GM08714 (cell line): ENCODE data around the gene AOC3.
"Not testable (repeated sequence)": the region's sequence is repeated elsewhere in the genome, so short reads cannot be mapped to it uniquely, and the experiment has no call there.

Source experiments
- H3K4me3 ChIP-seq: fragments of 200-500 bp; sonication (Bioruptor generic); 2 replicates; pipeline ENCODE4 v1.5.1; 2014; ENCODE audit warnings: mild to moderate bottlenecking, low read length, inconsistent platforms
- ZNF274 ChIP-seq: IDR thresholded peaks from 2 replicates; pipeline ENCODE4 v1.6.1; 2012; ENCODE audit warnings: mild to moderate bottlenecking, low read depth, low read length

Gene AOC3

DNA sequence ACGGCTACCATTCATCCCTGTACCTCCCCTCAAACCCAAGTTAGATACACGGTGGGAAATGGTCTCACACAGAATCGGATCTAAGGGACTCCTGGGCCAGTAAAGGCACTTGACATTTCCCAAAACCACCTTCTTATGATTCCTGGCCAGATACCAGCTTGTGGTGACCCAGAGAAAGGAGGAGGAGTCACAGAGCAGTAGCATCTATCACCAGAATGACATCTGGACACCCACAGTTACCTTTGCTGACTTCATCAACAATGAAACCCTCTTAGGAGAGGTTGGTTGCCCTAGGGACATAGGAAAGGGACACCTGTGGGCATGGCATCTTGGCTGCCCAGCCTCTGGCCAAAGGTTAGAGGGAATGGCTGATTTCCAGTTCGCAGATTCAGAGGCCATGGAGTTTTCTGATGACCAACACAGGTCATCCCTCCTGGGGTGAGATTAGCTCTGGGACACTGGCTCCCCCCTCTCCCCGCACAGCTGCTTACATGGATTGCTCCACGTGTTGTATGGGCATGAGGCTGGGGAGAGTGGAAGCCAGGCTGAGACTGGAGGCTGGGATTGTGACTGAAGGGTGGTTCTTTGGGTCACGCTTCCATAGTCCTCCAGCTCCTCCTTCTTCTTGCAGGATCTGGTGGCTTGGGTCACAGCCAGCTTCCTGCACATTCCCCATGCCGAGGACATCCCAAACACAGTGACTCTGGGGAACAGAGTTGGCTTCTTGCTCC, 1.4 kb upstream of the AOC3 start:
- H3K4me3 ChIP-seq = no peak overlapping the region
- no peak for TF ChIP-seq ZNF274

DNA sequence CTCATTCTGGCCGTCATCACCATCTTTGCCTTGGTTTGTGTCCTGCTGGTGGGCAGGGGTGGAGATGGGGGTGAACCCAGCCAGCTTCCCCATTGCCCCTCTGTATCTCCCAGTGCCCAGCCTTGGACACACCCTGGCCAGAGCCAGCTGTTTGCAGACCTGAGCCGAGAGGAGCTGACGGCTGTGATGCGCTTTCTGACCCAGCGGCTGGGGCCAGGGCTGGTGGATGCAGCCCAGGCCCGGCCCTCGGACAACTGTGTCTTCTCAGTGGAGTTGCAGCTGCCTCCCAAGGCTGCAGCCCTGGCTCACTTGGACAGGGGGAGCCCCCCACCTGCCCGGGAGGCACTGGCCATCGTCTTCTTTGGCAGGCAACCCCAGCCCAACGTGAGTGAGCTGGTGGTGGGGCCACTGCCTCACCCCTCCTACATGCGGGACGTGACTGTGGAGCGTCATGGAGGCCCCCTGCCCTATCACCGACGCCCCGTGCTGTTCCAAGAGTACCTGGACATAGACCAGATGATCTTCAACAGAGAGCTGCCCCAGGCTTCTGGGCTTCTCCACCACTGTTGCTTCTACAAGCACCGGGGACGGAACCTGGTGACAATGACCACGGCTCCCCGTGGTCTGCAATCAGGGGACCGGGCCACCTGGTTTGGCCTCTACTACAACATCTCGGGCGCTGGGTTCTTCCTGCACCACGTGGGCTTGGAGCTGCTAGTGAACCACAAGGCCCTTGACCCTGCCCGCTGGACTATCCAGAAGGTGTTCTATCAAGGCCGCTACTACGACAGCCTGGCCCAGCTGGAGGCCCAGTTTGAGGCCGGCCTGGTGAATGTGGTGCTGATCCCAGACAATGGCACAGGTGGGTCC, 607 bp downstream of the AOC3 start:
- H3K4me3 ChIP-seq = not testable (repeated sequence)

DNA sequence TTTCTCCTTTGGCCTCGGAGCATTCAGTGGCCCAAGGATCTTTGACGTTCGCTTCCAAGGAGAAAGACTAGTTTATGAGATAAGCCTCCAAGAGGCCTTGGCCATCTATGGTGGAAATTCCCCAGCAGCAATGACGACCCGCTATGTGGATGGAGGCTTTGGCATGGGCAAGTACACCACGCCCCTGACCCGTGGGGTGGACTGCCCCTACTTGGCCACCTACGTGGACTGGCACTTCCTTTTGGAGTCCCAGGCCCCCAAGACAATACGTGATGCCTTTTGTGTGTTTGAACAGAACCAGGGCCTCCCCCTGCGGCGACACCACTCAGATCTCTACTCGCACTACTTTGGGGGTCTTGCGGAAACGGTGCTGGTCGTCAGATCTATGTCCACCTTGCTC, 1.4 kb downstream of the AOC3 start:
- TF ChIP-seq ZNF274 = no peak
- H3K4me3 ChIP-seq = no peak overlapping the region

DNA sequence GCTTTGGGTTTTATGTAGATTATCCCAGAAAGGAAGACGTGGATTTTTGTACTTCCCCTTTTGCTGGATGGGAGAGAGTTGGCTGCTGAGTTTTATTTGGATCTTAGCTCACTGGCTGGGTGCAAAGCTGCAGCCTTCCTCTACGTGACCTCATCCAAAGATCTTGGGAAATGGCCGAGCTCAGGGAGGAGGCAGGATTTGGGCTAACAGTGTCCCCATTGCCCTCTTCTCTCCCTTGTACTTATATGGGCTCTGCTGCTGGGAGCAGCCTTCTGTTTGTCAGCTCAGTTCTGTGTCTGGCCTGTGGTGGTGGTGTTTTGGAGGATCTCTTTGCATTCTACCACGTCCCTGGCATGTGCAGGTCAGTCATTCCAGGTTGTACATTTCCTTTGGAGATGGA, 2.0 kb downstream of the AOC3 start:
- no peak overlapping the region for H3K4me3 ChIP-seq
- no peak for TF ChIP-seq ZNF274

DNA sequence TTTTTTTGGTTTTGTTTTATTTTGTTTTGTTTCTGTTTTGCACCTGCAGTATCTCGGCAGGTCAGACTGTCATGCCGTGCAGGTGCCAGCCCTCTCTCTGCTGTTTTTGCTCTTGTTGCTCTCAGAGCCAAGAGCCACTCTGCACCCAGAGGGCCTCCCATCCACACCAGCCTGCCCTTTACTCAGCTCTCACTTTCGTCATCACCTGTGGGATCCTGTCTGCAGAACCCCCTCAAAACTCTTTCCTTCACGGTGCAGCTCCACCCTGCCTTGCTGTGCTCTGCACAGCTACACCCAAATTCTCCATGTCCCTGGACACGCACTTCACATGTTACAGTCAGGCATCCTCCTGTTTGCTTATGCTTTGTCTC, 2.6 kb downstream of the AOC3 start:
- H3K4me3 ChIP-seq = no peak overlapping the region
- TF ChIP-seq ZNF274 = no peak

DNA sequence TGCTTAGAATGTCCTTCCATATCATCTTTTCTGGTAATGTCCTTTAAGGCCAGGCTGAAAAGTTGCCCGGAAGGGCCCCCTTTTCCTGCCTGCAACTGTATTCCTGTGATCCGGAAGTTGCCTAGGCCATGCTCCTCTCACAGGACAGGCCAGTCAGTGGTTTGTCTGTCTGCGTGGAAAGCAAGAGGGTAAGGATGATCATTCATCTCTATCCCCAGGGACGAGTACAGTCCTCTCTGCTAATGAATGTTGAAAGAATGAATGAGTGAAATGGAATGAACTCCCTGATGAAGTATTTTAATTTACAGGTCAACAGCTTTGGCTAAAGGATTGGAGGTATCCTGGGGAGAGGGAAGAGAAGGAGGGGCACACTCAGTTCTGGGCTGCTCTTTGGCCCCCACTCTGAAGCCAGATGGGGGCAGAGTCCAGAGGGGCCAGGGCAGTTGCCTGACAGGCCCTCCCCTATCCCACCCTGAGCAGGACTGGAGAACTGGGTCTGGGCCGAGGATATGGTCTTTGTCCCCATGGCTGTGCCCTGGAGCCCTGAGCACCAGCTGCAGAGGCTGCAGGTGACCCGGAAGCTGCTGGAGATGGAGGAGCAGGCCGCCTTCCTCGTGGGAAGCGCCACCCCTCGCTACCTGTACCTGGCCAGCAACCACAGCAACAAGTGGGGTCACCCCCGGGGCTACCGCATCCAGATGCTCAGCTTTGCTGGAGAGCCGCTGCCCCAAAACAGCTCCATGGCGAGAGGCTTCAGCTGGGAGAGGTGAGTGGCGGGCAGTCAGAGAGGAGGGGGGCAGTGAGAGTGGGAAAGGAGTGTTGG, 3.2 kb downstream of the AOC3 start:
- no peak for TF ChIP-seq ZNF274
- no peak overlapping the region for H3K4me3 ChIP-seq

DNA sequence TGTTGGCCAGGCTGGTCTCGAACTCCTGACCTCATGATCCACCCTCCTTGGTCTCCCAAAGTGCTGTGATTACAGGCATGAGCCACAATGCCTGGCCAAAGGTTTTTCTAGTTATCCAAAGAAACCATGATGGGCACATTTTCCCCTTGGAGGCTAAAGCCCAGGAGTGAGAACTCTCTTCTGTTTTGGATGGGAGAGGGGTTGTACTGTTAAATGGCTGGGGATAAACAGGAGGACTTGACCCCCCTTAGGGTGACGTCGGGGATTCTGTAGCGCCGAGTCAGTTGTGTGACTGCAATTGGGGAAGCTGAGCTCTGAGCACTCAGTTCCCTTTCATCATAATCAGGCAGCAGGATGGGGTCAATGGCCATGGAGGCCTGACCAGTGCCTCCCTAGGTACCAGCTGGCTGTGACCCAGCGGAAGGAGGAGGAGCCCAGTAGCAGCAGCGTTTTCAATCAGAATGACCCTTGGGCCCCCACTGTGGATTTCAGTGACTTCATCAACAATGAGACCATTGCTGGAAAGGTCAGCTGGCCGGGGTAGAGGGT, 4.1 kb downstream of the AOC3 start:
- no peak overlapping the region for H3K4me3 ChIP-seq
- no peak for TF ChIP-seq ZNF274

DNA sequence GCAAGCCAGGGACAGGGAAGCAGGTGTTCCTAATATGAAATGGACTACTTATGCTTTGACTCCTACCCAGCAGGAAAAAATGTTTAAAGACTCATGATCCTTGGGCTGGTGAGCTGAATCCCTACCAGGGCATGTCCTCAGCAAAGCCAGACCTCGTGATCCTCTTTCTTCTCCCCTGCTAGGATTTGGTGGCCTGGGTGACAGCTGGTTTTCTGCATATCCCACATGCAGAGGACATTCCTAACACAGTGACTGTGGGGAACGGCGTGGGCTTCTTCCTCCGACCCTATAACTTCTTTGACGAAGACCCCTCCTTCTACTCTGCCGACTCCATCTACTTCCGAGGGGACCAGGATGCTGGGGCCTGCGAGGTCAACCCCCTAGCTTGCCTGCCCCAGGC, 5.1 kb downstream of the AOC3 start:
- H3K4me3 ChIP-seq = not testable (repeated sequence)

DNA sequence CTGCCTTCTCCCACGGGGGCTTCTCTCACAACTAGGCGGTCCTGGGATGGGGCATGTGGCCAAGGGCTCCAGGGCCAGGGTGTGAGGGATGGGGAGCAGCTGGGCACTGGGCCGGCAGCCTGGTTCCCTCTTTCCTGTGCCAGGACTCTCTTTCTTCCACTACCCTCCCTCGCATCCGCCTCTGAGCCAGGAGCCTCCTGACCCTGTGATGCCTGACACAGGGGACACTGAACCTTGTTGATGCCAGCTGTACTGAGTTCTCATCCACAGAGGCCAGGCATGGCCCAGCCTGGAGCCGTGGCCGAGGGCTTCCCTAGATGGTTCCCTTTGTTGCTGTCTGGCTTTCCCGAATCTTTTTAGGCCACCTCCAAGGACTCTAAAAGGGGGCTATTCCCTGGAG, 5.5 kb downstream of the AOC3 start:
- H3K4me3 ChIP-seq = not testable (repeated sequence)

DNA sequence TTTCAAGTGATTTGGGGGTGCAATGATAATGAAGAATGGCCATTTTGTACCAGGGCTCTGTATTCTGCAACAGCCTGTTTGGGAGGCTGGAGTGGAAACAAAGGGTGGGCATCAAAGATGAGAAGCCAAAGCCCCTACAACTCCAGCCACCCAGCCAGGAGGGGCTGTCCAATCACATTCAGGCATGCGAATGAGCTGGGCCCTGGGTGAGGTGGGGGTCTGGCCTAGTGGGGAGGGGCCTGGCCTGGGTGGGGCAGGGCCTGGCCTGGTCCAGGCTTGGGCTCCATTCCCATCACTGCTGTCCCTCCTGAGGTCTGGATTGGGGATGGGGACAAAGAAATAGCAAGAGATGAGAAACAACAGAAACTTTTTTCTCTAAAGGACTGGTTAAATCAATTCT, 6.4 kb downstream of the AOC3 start:
- H3K4me3 ChIP-seq = no peak overlapping the region
- no peak for TF ChIP-seq ZNF274

DNA sequence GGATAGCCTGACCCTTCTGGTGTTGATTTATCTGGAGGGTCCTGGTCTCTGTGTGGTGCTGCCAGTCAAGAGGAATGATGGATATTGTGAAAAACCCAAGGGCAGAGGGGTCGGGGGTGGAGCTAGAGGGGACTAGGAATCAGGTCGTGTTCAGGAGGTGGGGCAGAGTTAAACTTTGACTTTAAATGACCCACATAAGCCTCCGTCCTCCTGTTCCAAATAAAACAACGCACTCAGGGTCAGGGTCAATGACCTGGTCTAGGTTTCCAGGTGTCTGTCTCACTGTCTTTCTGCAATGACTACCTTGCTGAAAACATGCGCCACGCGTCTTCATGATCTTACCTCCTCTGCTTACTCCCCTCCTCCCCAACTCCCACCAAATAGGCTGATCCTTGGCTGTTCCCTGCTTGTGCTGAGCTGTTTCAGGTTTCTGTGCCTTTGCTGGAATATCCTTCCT, 14.7 kb downstream of the AOC3 start:
- no peak for TF ChIP-seq ZNF274
- H3K4me3 ChIP-seq = no peak overlapping the region

DNA sequence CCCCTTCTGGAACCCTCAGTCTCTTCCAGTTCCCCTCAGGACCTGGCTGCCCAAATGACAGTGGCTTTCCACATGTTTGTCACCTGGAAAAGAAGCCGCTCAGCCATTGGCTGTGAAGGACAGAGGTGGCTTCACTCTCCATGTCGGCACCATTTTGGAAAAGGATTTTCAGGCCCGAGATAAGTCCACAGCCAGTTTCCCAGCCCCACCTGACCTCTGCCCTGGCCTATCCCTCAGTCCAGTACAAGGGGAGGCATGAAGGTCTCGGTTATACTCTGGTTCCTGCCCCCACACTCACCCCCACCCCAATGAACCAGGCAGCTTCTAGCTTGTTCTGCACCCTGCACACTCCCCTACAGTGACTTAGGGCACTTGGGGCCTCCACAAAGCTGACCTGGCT, 15.2 kb downstream of the AOC3 start:
- TF ChIP-seq ZNF274 = no peak
- no peak overlapping the region for H3K4me3 ChIP-seq

DNA sequence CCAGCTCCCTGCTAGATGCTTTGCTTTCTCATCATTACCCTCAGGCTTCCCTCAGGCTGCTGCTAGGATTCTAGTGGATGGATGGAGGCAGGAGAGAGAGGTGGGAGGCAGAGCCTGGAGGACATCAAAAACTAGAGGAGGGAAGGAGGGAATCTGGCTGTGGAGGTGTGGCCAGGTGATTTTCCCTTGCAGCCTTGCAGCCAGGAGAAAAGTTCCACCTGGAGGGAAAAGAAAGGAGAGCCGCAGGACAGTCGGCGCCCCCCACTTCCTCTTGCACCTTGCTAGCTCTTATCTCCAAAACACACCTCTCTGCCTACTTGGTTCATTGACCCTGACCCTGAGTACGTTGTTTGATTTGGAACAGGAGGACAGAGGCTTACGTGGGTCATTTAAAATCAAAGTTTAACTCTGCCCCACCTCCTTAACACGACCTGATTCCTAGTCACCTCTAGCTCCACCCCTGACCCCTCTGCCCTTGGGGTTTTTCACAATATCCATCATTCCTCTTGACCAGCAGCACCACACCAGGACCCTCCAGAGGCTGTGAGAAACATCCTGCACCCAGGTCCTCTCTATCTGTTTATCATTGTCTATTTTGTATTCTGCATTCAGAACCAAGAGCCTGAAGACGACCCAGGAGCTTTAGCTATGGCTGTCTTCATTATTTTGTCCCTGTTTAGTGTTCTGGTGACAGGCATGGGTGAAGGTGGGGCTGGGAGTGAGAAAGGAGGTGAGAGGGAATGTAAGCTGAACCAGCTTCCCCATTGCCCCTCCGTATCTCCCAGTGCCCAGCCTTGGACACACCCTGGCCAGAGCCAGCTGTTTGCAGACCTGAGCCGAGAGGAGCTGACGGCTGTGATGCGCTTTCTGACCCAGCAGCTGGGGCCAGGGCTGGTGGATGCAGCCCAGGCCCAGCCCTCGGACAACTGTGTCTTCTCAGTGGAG, 15.9 kb downstream of the AOC3 start:
- H3K4me3 ChIP-seq = no peak overlapping the region
- TF ChIP-seq ZNF274 = no peak

DNA sequence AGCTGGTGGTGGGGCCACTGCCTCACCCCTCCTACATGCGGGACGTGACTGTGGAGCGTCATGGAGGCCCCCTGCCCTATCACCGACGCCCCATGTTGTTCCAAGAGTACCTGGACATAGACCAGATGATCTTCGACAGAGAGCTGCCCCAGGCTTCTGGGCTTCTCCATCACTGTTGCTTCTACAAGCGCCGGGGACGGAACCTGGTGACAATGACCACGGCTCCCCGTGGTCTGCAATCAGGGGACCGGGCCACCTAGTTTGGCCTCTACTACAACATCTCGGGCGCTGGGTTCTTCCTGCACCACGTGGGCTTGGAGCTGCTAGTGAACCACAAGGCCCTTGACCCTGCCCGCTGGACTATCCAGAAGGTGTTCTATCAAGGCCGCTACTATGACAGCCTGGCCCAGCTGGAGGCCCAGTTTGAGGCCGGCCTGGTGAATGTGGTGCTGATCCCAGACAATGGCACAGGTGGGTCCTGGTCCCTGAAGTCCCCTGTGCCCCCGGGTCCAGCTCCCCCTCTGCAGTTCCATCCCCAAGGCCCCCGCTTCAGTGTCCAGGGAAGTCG, 16.8 kb downstream of the AOC3 start:
- H3K4me3 ChIP-seq = not testable (repeated sequence)
